Measurements from ENCODE around the gene RNU6-7. TPM values are rescaled to one million over a fixed set of nuclear protein-coding genes. Genes with fewer than 3 reads are reported as not detected.

RNU6-7 gene
- total RNA-seq, 4 donors from 2014 or later = not detected

GRCh38 chr14:32189811-32190210, 12.0 kb upstream of the RNU6-7 start:
- WGBS = 83% methylated on average over 1 of the region's 1 CpG
- Histone ChIP-seq H3K4me1 (no peaks in the 10 kb centered on the region), H3K9me3 (peaks cover 0 to 7% (median 3%) of the 10 kb centered on the region in 4 donors), H3K4me3 (no peak overlapping the region), H3K27me3 (no peaks in the 10 kb centered on the region), H3K27ac (replicated peaks in 1 of 4) (no peak overlapping the region), H3K36me3 (no peaks in the 10 kb centered on the region)
- TF ChIP-seq CTCF (IDR thresholded peaks at IDR 0.05) = no peak
- TF ChIP-seq POLR2AphosphoS5 (IDR thresholded peaks at IDR 0.05) = no peak
- intact Hi-C loops (cut with DNase I) = no loop called here
- no peak for DNase-seq (ENCODE audit: extremely low spot score)

GRCh38 chr14:32190673-32191072, 11.2 kb upstream of the RNU6-7 start:
- H3K36me3 ChIP-seq = no peaks in the 10 kb centered on the region
- intact Hi-C loops (cut with DNase I) = no loop called here
- H3K4me1 ChIP-seq = no peaks in the 10 kb centered on the region
- no peak overlapping the region for H3K27ac ChIP-seq (replicated peaks in 1 of 4)
- TF ChIP-seq POLR2AphosphoS5 (IDR thresholded peaks at IDR 0.05) = no peak
- no peak for TF ChIP-seq POLR2A (IDR thresholded peaks at IDR 0.05; ENCODE audit: low read depth)
- no peak for TF ChIP-seq CTCF (IDR thresholded peaks at IDR 0.05)
- no peak for TF ChIP-seq EP300 (IDR thresholded peaks at IDR 0.05)
- H3K27me3 ChIP-seq = no peaks in the 10 kb centered on the region
- 75% methylated on average over 3 of the region's 3 CpGs for WGBS
- H3K4me3 ChIP-seq = no peak overlapping the region
- no peak for DNase-seq (ENCODE audit: extremely low spot score)
- no peaks in the 10 kb centered on the region for H3K9me3 ChIP-seq

GRCh38 chr14:32192712-32193373, 9.0 kb upstream of the RNU6-7 start:
- 76% methylated on average over 2 of the region's 2 CpGs for WGBS
- TF ChIP-seq CTCF (IDR thresholded peaks at IDR 0.05) = no peak
- no peak for DNase-seq (ENCODE audit: extremely low spot score)
- H3K27ac ChIP-seq (replicated peaks in 1 of 4) = no peak overlapping the region
- intact Hi-C loops (cut with DNase I) = no loop called here
- no peaks in the 10 kb centered on the region for H3K9me3 ChIP-seq
- no peak overlapping the region for H3K4me3 ChIP-seq
- H3K4me1 ChIP-seq = no peaks in the 10 kb centered on the region
- no peaks in the 10 kb centered on the region for H3K36me3 ChIP-seq
- H3K27me3 ChIP-seq = no peaks in the 10 kb centered on the region

- Histone ChIP-seq H3K27me3 (no peaks in the 10 kb centered on the region), H3K9me3 (no peaks in the 10 kb centered on the region), H3K4me3 (no peak overlapping the region), H3K4me1 (no peaks in the 10 kb centered on the region), H3K36me3 (no peaks in the 10 kb centered on the region), H3K27ac (replicated peaks in 1 of 4) (no peak overlapping the region)
- no peak for TF ChIP-seq CTCF (IDR thresholded peaks at IDR 0.05)
- TF ChIP-seq POLR2A (IDR thresholded peaks at IDR 0.05; ENCODE audit: low read depth) = no peak
- TF ChIP-seq EP300 (IDR thresholded peaks at IDR 0.05) = no peak
- TF ChIP-seq POLR2AphosphoS5 (IDR thresholded peaks at IDR 0.05) = no peak
- intact Hi-C loops (cut with DNase I) = no loop called here
- DNase-seq (ENCODE audit: extremely low spot score) = no peak
- 90% methylated on average over 2 of the region's 2 CpGs for WGBS
These were observed 8.3 kb upstream of the RNU6-7 start for GRCh38 chr14:32193532-32193931.

GRCh38 chr14:32195636-32196035, 6.2 kb upstream of the RNU6-7 start:
- Histone ChIP-seq H3K27me3 (no peaks in the 10 kb centered on the region), H3K4me1 (peaks cover 0 to 4% (median under 1%) of the 10 kb centered on the region in 4 donors), H3K27ac (replicated peaks in 1 of 4) (no peak overlapping the region), H3K4me3 (no peak overlapping the region), H3K36me3 (no peaks in the 10 kb centered on the region), H3K9me3 (no peaks in the 10 kb centered on the region)
- TF ChIP-seq CTCF (IDR thresholded peaks at IDR 0.05) = no peak
- TF ChIP-seq EP300 (IDR thresholded peaks at IDR 0.05) = no peak
- no peak for TF ChIP-seq POLR2AphosphoS5 (IDR thresholded peaks at IDR 0.05)
- TF ChIP-seq POLR2A (IDR thresholded peaks at IDR 0.05; ENCODE audit: low read depth) = no peak
- WGBS = 66% methylated on average over 1 of the region's 1 CpG
- intact Hi-C loops (cut with DNase I) = no loop called here
- no peak for DNase-seq (ENCODE audit: extremely low spot score)
